Gastroesophageal sphincter (tissue), 3 donors: Measurements from ENCODE around the gene IFITM5.
"Not testable (repeated sequence)": the region's sequence is repeated elsewhere in the genome, so short reads cannot be mapped to it uniquely, and the experiment has no call there.

Experiments used
- CTCF ChIP-seq, 4 experiments: fragments of 200-600 bp in 2 of 4; fragments of 450-650 bp in 2 of 4; sonication (generic) in 1 of 4; IDR thresholded peaks; one replicate each; pipeline ENCODE4 v1.5.1; 2017 to 2019; ENCODE audit warnings: antibody characterized with exemption in 4 of 4, mild to moderate bottlenecking in 2 of 4, moderate library complexity in 2 of 4
- EP300 ChIP-seq: sonication (generic); formaldehyde crosslinking; IDR thresholded peaks from one replicate; pipeline ENCODE4 v1.6.1; 2017; ENCODE audit warnings: antibody characterized with exemption, mild to moderate bottlenecking
- POLR2A ChIP-seq, 2 donors: fragments of 450-650 bp; IDR thresholded peaks; one replicate each; pipeline ENCODE4 v1.6.1; 2017; ENCODE audit warnings: antibody characterized with exemption in 2 of 2, mild to moderate bottlenecking in 2 of 2, moderate library complexity in 1 of 2
- POLR2AphosphoS5 ChIP-seq: sonication (generic); formaldehyde crosslinking; IDR thresholded peaks from one replicate; pipeline ENCODE4 v1.6.1; 2017; ENCODE audit warnings: antibody characterized with exemption

DNA sequence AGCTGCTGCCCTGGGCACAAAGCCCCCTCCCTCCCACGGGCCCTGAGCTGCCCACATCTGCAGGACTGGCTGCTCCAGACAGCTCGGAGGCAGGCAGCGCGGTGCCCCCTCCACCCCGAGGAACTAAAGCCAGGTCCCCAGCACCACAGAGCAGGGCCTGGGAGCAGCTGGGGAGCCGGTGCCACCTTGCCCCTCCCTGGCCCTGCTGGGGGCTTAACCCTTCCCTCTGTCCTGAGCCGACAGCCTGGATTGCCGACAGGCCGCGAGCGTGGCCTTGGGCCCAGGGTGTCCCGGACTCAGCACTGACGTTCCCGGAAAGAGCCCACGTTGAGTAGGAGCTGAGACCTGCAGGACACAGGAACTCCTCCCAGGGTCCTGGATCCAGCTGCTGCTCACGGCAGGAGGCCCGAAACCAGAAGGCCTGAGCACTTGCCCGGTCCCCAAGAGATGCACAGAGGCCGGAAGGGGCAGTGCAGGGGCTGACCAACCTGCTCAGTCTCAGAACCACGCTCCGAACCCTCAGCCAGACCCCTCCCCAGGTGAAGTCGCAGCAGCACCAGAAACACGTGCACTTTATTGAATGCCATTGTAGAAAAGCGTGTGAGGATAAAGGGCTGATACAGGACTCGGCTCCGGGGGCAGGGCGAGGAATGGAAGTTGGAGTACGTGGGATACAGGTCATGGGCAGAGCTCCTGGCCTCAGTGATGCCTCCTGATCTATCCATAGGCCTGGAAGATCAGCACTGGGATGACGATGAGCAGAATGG, 20.0 kb upstream of the IFITM5 start:
- TF ChIP-seq CTCF (IDR thresholded peaks at IDR 0.05) (peak in 2 of 4 experiments; percentile 39), POLR2AphosphoS5 (peak; percentile 33)
- TF ChIP-seq EP300; POLR2A (IDR thresholded peaks at IDR 0.05): not testable (repeated sequence)
